DMS53 treated with DMSO at 0.1 percent for 48 hours (cell line): Measurements from ENCODE around the gene PLCL1.

Experiments
- DNase-seq: peaks from one replicate; lab custom pipeline; 2025; ENCODE audit not compliant: unreplicated experiment; lab: John Stamatoyannopoulos, UW

Gene PLCL1

GRCh38 chr2:198101688-198102087 is 297.3 kb downstream of the PLCL1 start:
- DNase-seq, result no peak

- no peak for DNase-seq
These were observed 297.7 kb downstream of the PLCL1 start for GRCh38 chr2:198102120-198102519.

GRCh38 chr2:198102856-198103255 is 298.5 kb downstream of the PLCL1 start:
- no peak for DNase-seq

GRCh38 chr2:198106621-198107385 is 302.4 kb downstream of the PLCL1 start:
- no peak for DNase-seq

- no peak for DNase-seq
These were observed 308.9 kb downstream of the PLCL1 start for GRCh38 chr2:198113316-198113715.

- DNase-seq, result no peak
These were observed 309.7 kb downstream of the PLCL1 start for GRCh38 chr2:198114064-198114463.

- no peak for DNase-seq
These were observed 310.8 kb downstream of the PLCL1 start for GRCh38 chr2:198115201-198115600.

- no peak for DNase-seq
These were observed 312.4 kb downstream of the PLCL1 start for GRCh38 chr2:198116756-198117155.

- peak; percentile 21 for DNase-seq
These were observed 313.1 kb downstream of the PLCL1 start for GRCh38 chr2:198117406-198118041.

- DNase-seq, result peak; percentile 66
These were observed 323.2 kb downstream of the PLCL1 start for GRCh38 chr2:198127627-198128026.

- DNase-seq, result no peak
These were observed 325.2 kb downstream of the PLCL1 start for GRCh38 chr2:198129609-198130008.

- DNase-seq, result no peak
These were observed 330.0 kb downstream of the PLCL1 start for GRCh38 chr2:198134293-198134955.

GRCh38 chr2:198135481-198135934 is 331.1 kb downstream of the PLCL1 start:
- no peak for DNase-seq

GRCh38 chr2:198136142-198136541 is 331.7 kb downstream of the PLCL1 start:
- DNase-seq, result no peak

- no peak for DNase-seq
These were observed 333.3 kb downstream of the PLCL1 start for GRCh38 chr2:198137733-198138132.

- DNase-seq, result no peak
These were observed 337.3 kb downstream of the PLCL1 start for GRCh38 chr2:198141726-198142125.

- no peak for DNase-seq
These were observed 338.8 kb downstream of the PLCL1 start for GRCh38 chr2:198143156-198143555.

GRCh38 chr2:198143793-198144192 is 339.4 kb downstream of the PLCL1 start:
- DNase-seq, result no peak

- DNase-seq, result no peak
These were observed 340.3 kb downstream of the PLCL1 start for GRCh38 chr2:198144660-198145059.

- DNase-seq, result no peak
These were observed 342.1 kb downstream of the PLCL1 start for GRCh38 chr2:198146346-198146940.

- no peak for DNase-seq
These were observed 352.9 kb downstream of the PLCL1 start for GRCh38 chr2:198157314-198157713.

- no peak for DNase-seq
These were observed 356.8 kb downstream of the PLCL1 start for GRCh38 chr2:198161151-198161550.
